ENCODE results near the gene CDK15. TPM values are rescaled to one million over a fixed set of nuclear protein-coding genes. Genes with fewer than 3 reads are reported as not detected.
"Not testable (repeated sequence)": the region's sequence is repeated elsewhere in the genome, so short reads cannot be mapped to it uniquely, and the experiment has no call there.

The CDK15 gene
- total and polyA plus RNA-seq, 10 donors: 0.02 to 0.64 (median 0.16) TPM; not detected in 6

DNA sequence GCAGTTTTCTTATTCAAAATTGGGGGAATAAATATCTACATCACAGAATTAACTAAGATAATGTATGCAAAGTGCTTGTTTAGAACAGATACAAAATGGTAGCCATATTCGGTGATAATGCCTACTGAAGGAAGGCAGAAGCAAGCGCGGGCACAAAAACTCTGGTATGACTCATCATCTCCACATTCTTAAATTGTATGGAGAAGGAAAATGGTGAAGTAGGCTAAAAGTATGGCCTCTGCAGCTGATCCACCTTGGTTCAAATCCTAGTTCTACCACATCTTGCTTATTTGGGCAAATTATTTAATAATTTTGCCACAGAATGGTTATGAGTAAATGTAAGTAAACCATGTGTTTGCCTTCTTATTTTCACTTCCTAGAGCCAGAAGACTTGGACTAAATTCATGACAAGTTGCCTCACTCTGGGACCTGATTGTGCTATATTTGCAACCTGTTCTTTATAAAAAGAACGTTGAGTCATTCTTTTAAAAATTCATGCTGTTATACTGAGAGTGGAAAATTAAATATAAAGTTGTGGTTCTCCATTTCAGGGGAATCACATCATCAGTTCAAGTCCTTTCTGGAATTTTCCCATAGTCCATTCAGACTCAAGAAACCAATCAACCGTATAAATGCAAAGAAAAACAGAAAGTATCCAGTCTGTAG is 9.0 kb upstream of the CDK15 start:
- Histone ChIP-seq H3K27me3 (replicated peaks in 1 of 7) (peaks cover 0 to 2% (median 0%) of the 10 kb centered on the region in 7 donors), H3K4me3 (no peak overlapping the region), H3K36me3 (no peaks in the 10 kb centered on the region), H3K9me3 (no peaks in the 10 kb centered on the region), H3K27ac (no peak overlapping the region), H3K4me1 (no peaks in the 10 kb centered on the region)
- 68 to 71% (median 68%) methylated on average over 5 of the region's 5 CpGs for WGBS, 5 donors
- DNase-seq: no peak
- intact Hi-C loops (cut with DNase I; ENCODE audit: low total_unique reads): no loop called here
- no peak for TF ChIP-seq POLR2A (IDR thresholded peaks at IDR 0.05)
- TF ChIP-seq, protein P1, sequence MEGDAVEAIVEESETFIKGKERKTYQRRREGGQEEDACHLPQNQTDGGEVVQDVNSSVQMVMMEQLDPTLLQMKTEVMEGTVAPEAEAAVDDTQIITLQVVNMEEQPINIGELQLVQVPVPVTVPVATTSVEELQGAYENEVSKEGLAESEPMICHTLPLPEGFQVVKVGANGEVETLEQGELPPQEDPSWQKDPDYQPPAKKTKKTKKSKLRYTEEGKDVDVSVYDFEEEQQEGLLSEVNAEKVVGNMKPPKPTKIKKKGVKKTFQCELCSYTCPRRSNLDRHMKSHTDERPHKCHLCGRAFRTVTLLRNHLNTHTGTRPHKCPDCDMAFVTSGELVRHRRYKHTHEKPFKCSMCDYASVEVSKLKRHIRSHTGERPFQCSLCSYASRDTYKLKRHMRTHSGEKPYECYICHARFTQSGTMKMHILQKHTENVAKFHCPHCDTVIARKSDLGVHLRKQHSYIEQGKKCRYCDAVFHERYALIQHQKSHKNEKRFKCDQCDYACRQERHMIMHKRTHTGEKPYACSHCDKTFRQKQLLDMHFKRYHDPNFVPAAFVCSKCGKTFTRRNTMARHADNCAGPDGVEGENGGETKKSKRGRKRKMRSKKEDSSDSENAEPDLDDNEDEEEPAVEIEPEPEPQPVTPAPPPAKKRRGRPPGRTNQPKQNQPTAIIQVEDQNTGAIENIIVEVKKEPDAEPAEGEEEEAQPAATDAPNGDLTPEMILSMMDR (IDR thresholded peaks at IDR 0.05 in 8 of 11, conservative IDR thresholded peaks at IDR 0.05 in 3 of 11): no peak
- TF ChIP-seq POLR2AphosphoS5 (IDR thresholded peaks at IDR 0.05): no peak

DNA sequence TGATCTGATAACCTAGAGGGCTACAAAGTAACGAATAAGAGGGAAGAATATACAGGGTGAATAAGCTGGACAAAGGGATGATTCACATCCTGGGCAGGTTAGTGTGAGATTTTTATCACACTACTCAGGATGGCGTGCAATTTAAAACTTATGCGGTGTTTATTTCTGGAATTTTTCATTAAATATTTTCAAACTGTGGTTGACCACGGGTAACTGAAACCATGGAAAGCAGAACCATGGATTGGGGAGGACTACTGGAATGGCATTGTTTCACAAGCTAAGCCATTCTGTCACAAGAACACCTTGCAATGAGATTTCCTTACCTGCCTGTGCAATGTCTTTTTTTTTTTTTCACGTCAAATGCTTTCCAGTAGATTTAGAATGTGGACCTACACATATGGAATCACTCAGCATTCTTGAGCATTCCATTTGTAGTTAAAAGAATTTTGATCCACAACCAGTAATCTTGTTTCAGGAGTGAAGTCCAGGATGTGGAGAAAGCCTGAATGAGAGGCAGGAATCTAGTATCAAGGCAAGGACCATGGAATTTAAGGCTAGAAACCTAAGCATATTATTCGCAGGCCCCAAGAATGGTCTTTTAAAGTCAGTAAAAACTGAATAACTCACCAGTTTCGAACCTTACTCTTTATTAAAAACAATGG is 8.0 kb upstream of the CDK15 start:
- H3K9me3 ChIP-seq: no peaks in the 10 kb centered on the region
- H3K27me3 ChIP-seq (replicated peaks in 1 of 7): peaks cover 0 to 2% (median 0%) of the 10 kb centered on the region in 7 donors
- TF ChIP-seq POLR2AphosphoS5 (IDR thresholded peaks at IDR 0.05) (no peak), POLR2A (IDR thresholded peaks at IDR 0.05) (no peak)
- TF ChIP-seq, protein P1 (IDR thresholded peaks at IDR 0.05 in 8 of 11, conservative IDR thresholded peaks at IDR 0.05 in 3 of 11): no peak
- H3K27ac ChIP-seq: no peak overlapping the region
- 72 to 81% (median 74%) methylated on average over 7 of the region's 7 CpGs for WGBS, 5 donors
- no peak overlapping the region for H3K4me3 ChIP-seq
- no peaks in the 10 kb centered on the region for H3K4me1 ChIP-seq
- no peaks in the 10 kb centered on the region for H3K36me3 ChIP-seq
- intact Hi-C loops (cut with DNase I; ENCODE audit: low total_unique reads): no loop called here
- DNase-seq: no peak

DNA sequence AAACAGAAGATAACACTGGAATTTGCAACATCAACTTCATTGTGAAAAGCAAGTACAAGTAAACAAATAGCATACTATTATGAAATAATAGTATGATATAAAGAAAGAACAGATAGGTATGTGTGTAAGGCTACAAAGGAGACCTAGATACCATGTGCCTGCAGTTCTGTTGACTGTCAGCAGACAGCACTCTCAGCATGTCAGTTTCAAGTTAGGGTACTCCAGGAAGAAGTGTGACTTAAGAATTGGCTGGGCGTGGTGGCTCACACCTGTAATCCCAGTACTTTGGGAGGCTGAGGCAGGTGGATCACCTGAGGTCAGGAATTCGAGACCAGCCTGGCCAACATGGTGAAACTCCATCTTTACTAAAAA is 7.4 kb upstream of the CDK15 start:
- H3K4me1 ChIP-seq; H3K36me3 ChIP-seq; H3K27ac ChIP-seq; H3K4me3 ChIP-seq; H3K27me3 ChIP-seq (replicated peaks in 1 of 7); H3K9me3 ChIP-seq; intact Hi-C loops (cut with DNase I; ENCODE audit: low total_unique reads); DNase-seq: not testable (repeated sequence)
- WGBS, 5 donors: 70 to 95% (median 70%) methylated on average over 2 of the region's 2 CpGs

DNA sequence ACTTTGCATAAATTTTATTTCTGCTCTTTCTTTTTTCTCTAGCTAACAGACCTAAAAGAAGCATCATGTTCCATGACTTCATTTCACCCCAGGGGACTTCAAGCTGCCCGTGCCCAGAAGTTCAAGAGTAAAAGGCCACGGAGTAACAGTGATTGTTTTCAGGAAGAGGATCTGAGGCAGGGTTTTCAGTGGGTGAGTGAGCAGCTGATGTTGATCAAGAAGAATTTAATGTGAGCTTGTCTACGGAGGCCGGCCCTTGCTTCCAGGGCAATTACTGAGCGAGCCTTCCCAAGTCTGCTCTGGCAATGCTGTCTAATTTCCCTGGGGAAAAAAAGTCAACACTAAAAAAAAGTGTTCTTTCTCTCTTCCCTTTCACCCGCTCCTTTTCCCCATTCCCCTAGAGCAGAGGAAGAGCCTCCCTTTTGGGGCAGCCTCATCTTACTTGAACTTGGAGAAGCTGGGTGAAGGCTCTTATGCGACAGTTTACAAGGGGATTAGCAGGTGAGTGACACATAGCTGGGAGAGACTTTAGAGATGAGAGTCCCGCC is 1.2 kb downstream of the CDK15 start:
- H3K4me3 ChIP-seq: no peak overlapping the region
- H3K9me3 ChIP-seq: no peaks in the 10 kb centered on the region
- DNase-seq: no peak
- H3K27me3 ChIP-seq (replicated peaks in 1 of 7): peaks cover 0 to 15% (median 0%) of the 10 kb centered on the region in 7 donors
- peaks cover 0 to 5% (median 0%) of the 10 kb centered on the region in 6 donors for H3K4me1 ChIP-seq
- TF ChIP-seq, protein P1 (IDR thresholded peaks at IDR 0.05 in 8 of 11, conservative IDR thresholded peaks at IDR 0.05 in 3 of 11): no peak
- TF ChIP-seq POLR2AphosphoS5 (IDR thresholded peaks at IDR 0.05) (no peak), POLR2A (IDR thresholded peaks at IDR 0.05) (no peak)
- intact Hi-C loops (cut with DNase I; ENCODE audit: low total_unique reads): no loop called here
- H3K36me3 ChIP-seq: no peaks in the 10 kb centered on the region
- H3K27ac ChIP-seq: no peak overlapping the region
- WGBS, 5 donors: 51 to 70% (median 62%) methylated on average over 8 of the region's 8 CpGs
